Bronchial epithelial cell (primary cell): Measurements from ENCODE around the gene ZNF776. TPM values are rescaled to one million over a fixed set of nuclear protein-coding genes. Genes with fewer than 3 reads are reported as not detected.
"Not testable (repeated sequence)": the region's sequence is repeated elsewhere in the genome, so short reads cannot be mapped to it uniquely, and the experiment has no call there.

Experiments
- DNase-seq: peaks from one replicate; pipeline ENCODE4 v3.0.0-alpha.2; 2010; ENCODE audit warnings: low read depth
- FAIRE-seq: peaks from 2 replicates; lab custom pipeline; 2011; peaks lifted over from hg19 to GRCh38; lab: Jason Lieb, UNC
- H3K27me3 ChIP-seq: 2 replicates; pipeline ENCODE4 v1.5.1; 2011; ENCODE audit warnings: low read length; ENCODE audit not compliant: control insufficient read depth, insufficient read depth
- H3K36me3 ChIP-seq: 2 replicates; pipeline ENCODE4 v1.5.1; 2011; ENCODE audit warnings: low read length; ENCODE audit not compliant: control insufficient read depth, insufficient read depth
- H3K4me3 ChIP-seq: 2 replicates; pipeline ENCODE4 v1.5.1; 2011; ENCODE audit warnings: mild to moderate bottlenecking, low read depth, low read length, control low read depth
- CTCF ChIP-seq: IDR thresholded peaks from 2 replicates; pipeline ENCODE4 v1.5.1; 2011; ENCODE audit warnings: mild to moderate bottlenecking, moderate library complexity, low read length, control low read depth, inconsistent platforms; ENCODE audit not compliant: insufficient read depth, severe bottlenecking
- total RNA-seq: library from RNA; depleted of rRNA; stranded (reverse); fragments of >200 nt; gene quantifications from 2 replicates; pipeline ENCODE4 v1.2.1, GENCODE V29; 2014

The ZNF776 gene
- total RNA-seq, 1 donor from 2014 or later = 12.4 TPM

DNA sequence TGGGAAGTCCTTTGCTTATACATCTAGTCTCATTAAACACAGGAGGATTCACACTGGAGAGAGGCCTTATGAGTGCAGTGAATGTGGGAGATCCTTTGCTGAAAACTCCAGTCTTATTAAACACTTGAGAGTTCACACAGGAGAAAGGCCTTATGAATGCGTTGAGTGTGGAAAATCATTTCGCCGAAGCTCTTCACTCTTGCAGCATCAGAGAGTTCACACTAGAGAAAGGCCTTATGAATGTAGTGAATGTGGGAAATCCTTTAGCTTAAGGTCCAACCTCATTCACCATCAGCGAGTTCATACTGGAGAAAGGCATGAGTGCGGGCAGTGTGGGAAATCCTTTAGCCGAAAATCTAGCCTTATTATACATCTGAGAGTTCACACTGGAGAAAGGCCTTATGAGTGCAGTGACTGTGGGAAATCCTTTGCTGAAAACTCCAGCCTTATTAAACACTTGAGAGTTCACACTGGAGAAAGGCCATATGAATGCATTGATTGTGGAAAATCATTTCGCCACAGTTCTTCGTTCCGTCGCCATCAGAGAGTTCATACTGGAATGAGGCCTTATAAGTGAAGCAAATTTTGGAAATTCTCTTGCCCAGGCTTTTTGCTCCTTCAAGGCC is 32.7 kb downstream of the ZNF776 start:
- peaks cover 21% of the 10 kb centered on the region for H3K36me3 ChIP-seq
- DNase-seq (no peak), FAIRE-seq (peak; percentile 23)
- H3K27me3 ChIP-seq = no peaks in the 10 kb centered on the region
- TF ChIP-seq CTCF = no peak
- no peak overlapping the region for H3K4me3 ChIP-seq

DNA sequence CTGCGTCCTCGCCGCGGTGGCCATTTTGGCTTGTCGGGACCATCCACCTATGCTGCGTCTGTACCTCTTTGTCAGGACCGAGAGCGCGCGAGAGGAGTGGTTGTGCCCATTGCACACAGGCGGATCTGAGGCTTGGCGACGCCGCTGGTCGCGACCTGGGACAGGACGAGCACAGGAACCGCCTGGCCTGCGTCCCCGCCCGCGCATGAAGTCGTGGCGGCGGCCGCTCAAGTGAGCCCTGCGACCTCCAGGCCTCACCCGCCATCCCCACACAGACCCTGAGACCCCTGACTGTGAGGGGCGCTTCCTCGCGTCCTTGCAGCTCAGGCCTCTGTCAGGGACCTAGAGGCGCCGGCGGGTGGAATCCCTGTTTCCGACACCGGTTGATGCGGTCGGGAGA is 39.7 kb downstream of the ZNF776 start:
- TF ChIP-seq CTCF = no peak
- Histone ChIP-seq H3K4me3 (no peak overlapping the region), H3K27me3 (no peaks in the 10 kb centered on the region), H3K36me3 (peaks cover 7% of the 10 kb centered on the region)
- FAIRE-seq = no peak
- no peak for DNase-seq

DNA sequence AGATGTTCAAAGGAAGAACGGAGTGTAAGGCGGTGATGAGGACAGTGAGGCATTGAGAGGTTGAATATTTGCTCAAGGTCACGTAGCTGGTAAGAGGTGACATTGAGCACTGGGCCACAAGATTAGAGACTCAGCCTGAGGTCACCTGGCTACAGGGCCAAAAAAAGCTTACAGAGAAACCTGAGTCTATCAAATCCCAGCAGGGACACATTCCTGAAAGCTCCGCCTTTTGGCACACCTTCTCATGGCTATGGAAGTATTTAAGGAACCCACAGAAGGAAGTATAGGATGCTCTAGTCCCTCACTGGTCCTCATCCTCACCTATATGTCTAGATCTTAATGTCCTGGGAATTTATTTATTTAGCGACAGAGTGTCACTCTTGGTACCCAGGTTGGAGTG is 40.3 kb downstream of the ZNF776 start:
- FAIRE-seq (no peak), DNase-seq (no peak)
- Histone ChIP-seq H3K4me3 (no peak overlapping the region), H3K27me3 (no peaks in the 10 kb centered on the region), H3K36me3 (peaks cover 7% of the 10 kb centered on the region)
- no peak for TF ChIP-seq CTCF

GRCh38 chr19:57788114-57788692 is 41.6 kb downstream of the ZNF776 start:
- DNase-seq (no peak), FAIRE-seq (no peak)
- Histone ChIP-seq H3K4me3 (no peak overlapping the region), H3K36me3 (peaks cover 7% of the 10 kb centered on the region), H3K27me3 (no peaks in the 10 kb centered on the region)
- no peak for TF ChIP-seq CTCF

DNA sequence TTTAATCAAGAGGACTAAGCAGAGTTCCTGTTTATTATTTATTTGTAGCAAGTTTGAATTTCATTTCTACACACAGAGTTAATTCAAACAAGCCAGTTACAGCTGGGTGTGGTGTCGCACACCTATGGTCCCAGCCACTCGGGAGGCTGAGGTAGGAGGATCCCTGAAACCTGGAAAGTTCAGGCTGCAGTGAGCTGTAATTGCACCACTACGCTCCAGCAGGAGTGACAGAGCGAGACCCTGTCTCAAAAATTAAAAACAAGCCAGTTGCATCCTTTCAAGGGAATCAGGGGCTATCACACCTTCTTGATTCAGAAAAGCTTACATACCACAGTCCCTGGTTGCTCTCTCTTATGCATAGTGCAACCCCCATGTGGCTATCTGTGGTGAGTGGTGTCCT is 42.7 kb downstream of the ZNF776 start:
- Histone ChIP-seq H3K4me3 (no peak overlapping the region), H3K36me3 (peaks cover 7% of the 10 kb centered on the region), H3K27me3 (no peaks in the 10 kb centered on the region)
- TF ChIP-seq CTCF = no peak
- no peak for DNase-seq
- no peak for FAIRE-seq

GRCh38 chr19:57796580-57796979 is 50.0 kb downstream of the ZNF776 start:
- FAIRE-seq = peak; percentile 94
- not testable (repeated sequence) for DNase-seq, H3K36me3 ChIP-seq, H3K27me3 ChIP-seq, H3K4me3 ChIP-seq
